IMR-90 (cell line): ENCODE data around the gene PLA2G4F.
A peak's percentile ranks its signal among the peaks of the same experiment; 100 is the strongest.
"Not testable (repeated sequence)": the region's sequence is repeated elsewhere in the genome, so short reads cannot be mapped to it uniquely, and the experiment has no call there.

Experiments used
- CEBPB ChIP-seq: IDR thresholded peaks from 2 replicates; pipeline ENCODE4 v1.6.1; 2012; ENCODE audit warnings: low read depth, low read length, improper control_type of control experiment
- CTCF ChIP-seq: conservative IDR thresholded peaks from 2 replicates; pipeline ENCODE4 v1.5.1; 2012; ENCODE audit warnings: mild to moderate bottlenecking, low read depth, low read length, improper control_type of control experiment
- NFE2L2 ChIP-seq: fragments of 150-350 bp; IDR thresholded peaks from 2 replicates; pipeline ENCODE4 v1.6.1; 2016; ENCODE audit warnings: low read depth, mild to moderate bottlenecking, low read length
- POLR2A ChIP-seq: IDR thresholded peaks from 2 replicates; pipeline ENCODE4 v1.6.1; 2012; ENCODE audit warnings: mild to moderate bottlenecking, low read depth, low read length
- RAD21 ChIP-seq: IDR thresholded peaks from 2 replicates; pipeline ENCODE4 v1.6.1; 2012; ENCODE audit warnings: low read length, improper control_type of control experiment
- SMC3 ChIP-seq: fragments of 150-350 bp; IDR thresholded peaks from 2 replicates; pipeline ENCODE4 v1.6.1; 2016; ENCODE audit warnings: low read depth, mild to moderate bottlenecking, antibody characterized with exemption, low read length, moderate library complexity
- USF2 ChIP-seq: fragments of 150-350 bp; IDR thresholded peaks from 2 replicates; pipeline ENCODE4 v1.6.1; 2017; ENCODE audit warnings: mild to moderate bottlenecking, antibody characterized with exemption, low read length, low read depth

GRCh38 chr15:42091753-42092397 lies 64.6 kb downstream of the PLA2G4F start:
- not testable (repeated sequence) for TF ChIP-seq CTCF, POLR2A, RAD21, SMC3, NFE2L2, CEBPB
- 0 out of 2 replicates have a peak, but pooled peaks have one; percentile 8 for TF ChIP-seq USF2
